PC-9 (cell line): Measurements from ENCODE around the gene PHACTR3.

Experiments
- CTCF ChIP-seq: fragments of 200-600 bp; sonication (generic); conservative IDR thresholded peaks from 2 replicates; pipeline ENCODE4 v1.6.1; 2017; ENCODE audit warnings: mixed run types, antibody characterized with exemption, mild to moderate bottlenecking, moderate library complexity
- EZH2 ChIP-seq: fragments of 200-600 bp; sonication (generic); IDR thresholded peaks from 2 replicates; pipeline ENCODE4 v1.8.0; 2017; ENCODE audit warnings: antibody characterized with exemption, low read depth

GRCh38 chr20:59709636-59710035 lies 105.3 kb downstream of the PHACTR3 start:
- TF ChIP-seq CTCF (no peak), EZH2 (no peak)
